Suppressor macrophage treated with lipopolysaccharide for 1 hour (primary cell): ENCODE measurements around the gene KLK4.
A peak's percentile ranks its signal among the peaks of the same experiment; 100 is the strongest.
"Not testable (repeated sequence)": the region's sequence is repeated elsewhere in the genome, so short reads cannot be mapped to it uniquely, and the experiment has no call there.

Experiments
- DNase-seq, 3 donors: peaks; one replicate each; pipeline ENCODE4 v3.0.0-alpha.2; 2020 to 2022

KLK4 gene

DNA sequence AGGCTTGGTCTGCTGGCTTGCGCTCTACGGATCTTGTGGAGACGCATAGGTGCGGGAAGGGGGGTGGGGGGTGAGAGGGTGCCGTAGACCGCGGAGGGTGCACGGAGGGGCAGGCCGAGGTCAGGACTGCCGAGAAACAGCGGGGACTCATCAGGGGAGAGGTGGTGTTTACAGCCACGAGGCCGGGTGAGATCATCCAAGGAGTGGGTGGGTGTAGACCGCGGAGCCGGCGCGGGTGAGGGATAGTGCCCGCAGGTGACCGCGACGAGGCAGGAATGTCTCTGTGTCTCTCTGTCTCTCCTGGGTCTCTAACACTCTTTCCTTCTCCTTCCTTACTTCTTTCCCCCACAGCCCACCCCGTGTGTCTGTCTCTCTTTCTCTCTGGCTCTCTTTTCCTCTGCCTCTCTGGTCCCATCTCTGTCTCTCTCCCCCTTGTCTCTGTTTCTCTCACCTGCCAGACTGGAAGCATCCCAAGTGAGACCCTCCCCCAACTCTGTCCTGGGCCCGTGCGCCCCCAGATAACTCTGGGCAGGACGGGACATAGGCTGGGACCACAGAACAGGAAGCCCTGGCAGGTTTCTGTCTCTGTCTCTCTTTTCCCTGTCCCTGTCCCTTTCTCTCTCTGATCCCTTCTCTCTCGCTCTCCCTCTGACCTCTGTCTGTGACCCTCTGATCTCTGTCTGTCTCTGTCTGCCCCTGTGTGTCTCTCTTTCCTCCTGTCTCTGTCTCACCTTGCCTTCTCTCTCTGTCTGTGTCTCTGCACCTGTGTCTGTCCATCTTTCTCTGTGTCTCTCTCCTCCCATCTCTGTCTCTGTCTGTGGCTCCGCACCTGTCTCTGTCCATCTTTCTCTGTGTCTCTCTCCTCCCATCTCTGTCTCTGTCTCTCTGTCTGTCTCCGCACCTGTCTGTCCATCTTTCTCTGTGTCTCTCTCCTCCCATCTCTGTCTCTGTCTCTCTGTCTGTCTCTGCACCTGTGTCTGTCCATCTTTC, 1.8 kb upstream of the KLK4 start:
- peak; percentile 64 to 78 (median 68) for DNase-seq

GRCh38 chr19:50912102-50912599, 956 bp upstream of the KLK4 start:
- no peak for DNase-seq

DNA sequence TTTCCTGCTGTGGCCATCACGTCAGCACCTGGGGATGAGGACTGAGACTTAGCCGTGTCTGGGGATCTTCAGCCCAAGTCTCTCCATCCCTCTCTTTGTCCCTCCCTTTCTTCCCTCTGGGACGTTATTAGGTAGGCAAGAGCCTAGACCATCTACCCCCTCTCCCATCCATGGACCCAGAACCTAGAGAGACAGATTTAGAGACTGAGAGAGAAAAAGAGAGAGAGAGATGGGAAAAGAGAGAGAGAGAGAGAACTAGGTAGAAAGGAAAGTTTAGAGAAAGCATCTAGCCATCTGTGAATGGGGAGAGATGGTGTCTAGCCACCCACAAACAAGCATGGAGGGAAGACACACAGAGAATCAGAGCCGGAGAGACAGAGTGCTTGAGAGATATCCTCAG, 473 bp downstream of the KLK4 start:
- no peak for DNase-seq

GRCh38 chr19:50909240-50910070, 1.7 kb downstream of the KLK4 start:
- peak; percentile 60 to 82 (median 68) for DNase-seq

GRCh38 chr19:50908336-50908735, 2.9 kb downstream of the KLK4 start:
- no peak for DNase-seq

- DNase-seq = peak; percentile 49 to 79 (median 54)
Observed at GRCh38 chr19:50906217-50906616, 5.0 kb downstream of the KLK4 start.

- no peak for DNase-seq
Observed at GRCh38 chr19:50902640-50903039, 8.6 kb downstream of the KLK4 start.

DNA sequence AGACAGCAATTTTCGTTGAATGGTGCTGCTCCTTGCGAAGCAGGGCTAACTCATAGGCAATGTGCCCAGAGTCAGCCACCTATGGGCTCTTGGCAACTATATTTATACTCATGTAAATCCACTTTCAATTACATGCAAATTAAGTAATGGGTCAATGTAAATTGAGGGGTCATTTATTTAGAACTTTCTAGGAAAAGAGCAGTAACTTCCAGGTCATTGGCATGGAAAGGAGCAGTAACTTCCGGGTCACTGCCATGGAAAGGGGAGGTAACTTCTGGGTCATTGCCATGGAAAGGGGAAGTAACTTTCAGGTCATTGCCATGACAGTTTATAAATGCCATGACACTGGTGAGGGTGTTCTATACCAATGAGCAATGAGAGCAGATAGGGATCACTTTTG, 11.6 kb downstream of the KLK4 start:
- no peak for DNase-seq

DNA sequence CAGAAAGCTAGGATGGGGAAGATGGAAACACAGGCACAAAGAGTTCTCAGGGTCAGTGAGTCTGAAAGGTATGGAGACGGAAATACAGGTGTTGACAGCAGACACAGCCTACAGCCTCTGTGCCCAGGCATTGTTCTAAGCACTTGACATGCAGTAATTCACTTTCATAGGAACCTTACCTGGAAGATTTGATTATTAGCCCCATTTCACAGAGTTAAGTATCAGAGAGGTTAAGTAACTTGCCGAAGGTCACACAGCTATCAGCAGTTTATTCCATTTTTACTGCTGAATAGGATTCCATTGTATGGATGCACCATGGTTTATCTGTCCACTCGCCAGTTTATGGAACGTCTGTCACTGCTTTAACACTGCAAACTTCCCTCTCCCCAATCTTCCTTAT, 13.2 kb downstream of the KLK4 start:
- no peak for DNase-seq

GRCh38 chr19:50897612-50898011, 13.6 kb downstream of the KLK4 start:
- no peak for DNase-seq

GRCh38 chr19:50897191-50897607, 14.0 kb downstream of the KLK4 start:
- DNase-seq = no peak

GRCh38 chr19:50896591-50897190, 14.5 kb downstream of the KLK4 start:
- DNase-seq = peak; percentile 76 to 80 (median 79)

DNA sequence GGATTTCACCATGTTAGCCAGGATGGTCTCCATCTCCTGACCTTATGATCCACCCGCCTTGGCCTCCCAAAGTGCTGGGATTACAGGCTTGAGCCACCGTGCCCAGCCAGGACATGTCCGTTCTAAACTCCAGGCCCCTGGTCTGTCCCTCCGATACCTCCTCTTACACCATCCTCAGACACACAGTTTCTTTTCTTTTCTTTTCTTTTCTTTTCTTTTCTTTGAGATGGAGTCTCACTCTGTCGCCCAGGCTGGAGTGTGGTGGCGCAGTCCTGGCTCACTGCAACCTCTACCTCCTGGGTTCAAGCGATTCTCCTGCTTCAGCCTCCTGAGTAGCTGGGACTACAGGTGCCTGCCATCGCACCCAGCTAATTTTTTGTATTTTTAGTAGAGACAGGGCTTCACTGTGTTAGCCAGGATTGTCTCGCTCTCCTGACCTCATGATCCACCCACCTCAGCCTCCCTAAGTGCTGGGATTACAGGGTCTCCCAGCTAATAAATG, 15.1 kb downstream of the KLK4 start:
- DNase-seq = not testable (repeated sequence)

- DNase-seq = no peak
Observed at GRCh38 chr19:50894478-50895356, 16.5 kb downstream of the KLK4 start.

DNA sequence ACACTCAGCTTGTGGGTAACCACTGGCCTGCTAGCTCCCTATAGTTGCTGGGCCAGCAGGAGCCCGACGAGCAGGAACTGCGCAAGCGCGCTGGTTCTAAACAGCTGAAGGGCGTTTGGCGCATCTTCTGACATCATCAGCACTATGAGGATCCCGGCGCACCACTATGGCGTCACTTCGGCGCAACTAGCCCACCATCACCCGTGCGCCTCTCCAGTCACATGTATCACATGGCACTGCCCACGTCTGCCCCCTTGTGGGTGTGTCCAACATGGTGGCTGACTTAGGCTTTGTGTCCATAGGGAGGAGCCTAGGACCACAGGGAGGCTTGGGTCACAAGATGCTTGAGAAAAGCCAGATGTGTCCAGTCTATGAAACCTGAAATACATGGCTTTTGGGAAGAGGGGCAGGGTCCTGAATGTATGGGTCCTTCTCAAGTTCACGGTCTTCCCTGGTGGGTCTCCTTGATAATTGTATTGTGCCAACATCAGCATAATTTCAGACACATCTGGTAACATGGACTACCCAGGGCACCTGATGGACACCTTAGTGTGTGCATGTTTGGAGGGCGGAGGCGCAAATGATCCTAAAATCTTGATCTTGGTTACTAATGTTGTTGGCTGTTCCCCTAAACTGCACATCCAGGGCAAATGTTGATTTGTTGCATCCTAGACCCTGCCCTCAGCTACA, 18.0 kb downstream of the KLK4 start:
- no peak for DNase-seq

GRCh38 chr19:50891253-50891625, 20.0 kb downstream of the KLK4 start:
- DNase-seq = no peak

DNA sequence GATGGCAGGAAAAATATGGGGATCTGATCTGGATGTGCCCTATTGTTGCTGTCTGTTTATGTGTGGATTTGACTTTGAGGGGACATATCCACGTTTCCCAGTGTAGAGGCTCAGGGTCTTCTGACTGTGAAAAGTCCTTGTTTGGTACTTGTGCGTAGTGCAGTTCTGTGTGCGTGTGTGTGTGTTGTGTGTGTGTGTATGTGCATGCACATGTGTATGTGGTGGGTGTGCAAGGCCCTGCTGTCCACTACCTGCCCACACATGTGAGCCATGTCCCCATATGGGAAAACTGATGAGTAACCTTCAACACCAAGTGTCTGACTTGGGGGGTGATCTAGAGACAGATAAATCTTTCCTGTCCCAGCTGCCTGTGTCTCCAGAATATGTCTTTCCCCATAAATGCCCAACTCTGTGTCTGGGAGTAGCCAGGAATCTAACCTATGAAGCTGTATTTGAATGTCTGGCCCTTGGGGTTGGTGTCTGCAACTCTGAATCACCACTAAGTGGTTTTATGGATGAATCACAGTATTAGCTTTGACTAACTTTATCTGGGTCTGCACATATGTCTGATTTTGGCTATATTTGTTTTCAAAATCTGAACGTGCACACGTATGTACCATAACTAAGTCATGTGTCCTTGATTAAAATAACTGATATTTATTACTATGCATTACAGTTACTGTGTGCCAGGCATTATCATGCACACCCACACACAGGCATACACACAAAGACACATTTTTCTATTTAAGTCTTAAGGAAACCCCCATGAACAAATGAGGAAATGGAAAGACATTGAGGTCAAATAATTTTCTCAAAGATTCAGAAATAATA, 20.6 kb downstream of the KLK4 start:
- DNase-seq = peak in 2 of 3 donors; percentile 40 to 59

GRCh38 chr19:50889638-50890037, 21.6 kb downstream of the KLK4 start:
- DNase-seq = no peak

DNA sequence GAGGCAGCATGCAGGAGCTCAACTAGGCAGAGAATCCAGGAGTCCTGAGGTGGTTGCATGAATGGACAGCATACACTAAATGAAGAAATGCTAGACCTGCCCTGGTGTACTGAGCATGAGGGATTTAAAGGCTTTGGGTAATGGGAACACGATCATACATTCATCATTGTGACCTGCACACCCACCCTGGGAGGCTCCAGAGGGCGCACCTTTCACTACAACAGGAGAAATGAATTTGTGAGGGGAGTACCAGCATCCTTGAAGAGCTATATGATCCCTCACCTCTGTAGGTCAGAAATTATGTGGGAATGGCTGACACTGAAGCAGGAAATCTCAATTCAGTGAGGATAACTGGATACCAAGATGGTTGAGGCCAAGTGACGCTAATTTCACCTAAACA, 29.0 kb downstream of the KLK4 start:
- no peak for DNase-seq

DNA sequence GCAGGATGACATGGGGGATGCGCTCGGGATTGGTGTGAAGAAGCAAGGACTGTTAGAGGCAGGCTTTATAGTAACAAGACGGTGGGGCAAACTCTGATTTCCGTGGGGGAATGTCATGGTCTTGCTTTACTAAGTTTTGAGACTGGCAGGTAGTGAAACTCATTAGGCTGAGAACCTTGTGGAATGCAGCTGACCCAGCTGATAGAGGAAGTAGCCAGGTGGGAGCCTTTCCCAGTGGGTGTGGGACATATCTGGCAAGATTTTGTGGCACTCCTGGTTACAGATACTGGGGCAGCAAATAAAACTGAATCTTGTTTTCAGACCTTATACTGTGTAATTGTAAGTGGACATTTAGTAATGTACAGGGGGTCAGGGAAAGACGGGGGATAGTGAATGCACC, 31.0 kb downstream of the KLK4 start:
- DNase-seq = no peak
